PFSK-1 (cell line): ENCODE results near the gene RPL32. TPM values are rescaled to one million over a fixed set of nuclear protein-coding genes. Genes with fewer than 3 reads are reported as not detected.

Experiments used
- FOXP2 ChIP-seq: optimal IDR thresholded peaks from 2 replicates; pipeline ENCODE3; 2011; ENCODE audit warnings: borderline replicate concordance, control low read depth, inconsistent platforms; ENCODE audit not compliant: insufficient read depth; ENCODE audit errors: extremely low read length, extremely low read depth
- POLR2AphosphoS5 ChIP-seq: IDR thresholded peaks from 2 replicates; pipeline ENCODE4 v1.6.1; 2012; ENCODE audit warnings: low read depth, mild to moderate bottlenecking, control low read depth, low read length, moderate library complexity
- SIN3A ChIP-seq: IDR thresholded peaks from 2 replicates; pipeline ENCODE4 v1.6.1; 2012; ENCODE audit warnings: mild to moderate bottlenecking, low read length, moderate library complexity, borderline replicate concordance; ENCODE audit not compliant: insufficient read depth
- TAF1 ChIP-seq: IDR thresholded peaks from 2 replicates; pipeline ENCODE4 v1.6.1; 2012; ENCODE audit warnings: low read length, control low read depth, borderline replicate concordance; ENCODE audit not compliant: insufficient read depth
- polyA plus RNA-seq: library from polyadenylated mRNA; unstranded; fragments of >200 nt; gene quantifications from one replicate; pipeline ENCODE4 v1.2.1, GENCODE V29; 2012; ENCODE audit warnings: low read depth, missing spikeins; ENCODE audit not compliant: insufficient read length
- TF ChIP-seq, protein P1 (sequence below), 2 experiments: IDR thresholded peaks; 2 replicates each; pipeline versions ENCODE4 v1.6.1 to v1.8.0; 2011 to 2012; ENCODE audit warnings: low read depth in 2 of 2, low read length in 2 of 2, control low read depth in 1 of 2, inconsistent platforms in 1 of 2, mild to moderate bottlenecking in 1 of 2, moderate library complexity in 1 of 2; ENCODE audit not compliant: insufficient read depth in 1 of 2

The RPL32 gene
- 2,453 TPM for polyA plus RNA-seq

DNA sequence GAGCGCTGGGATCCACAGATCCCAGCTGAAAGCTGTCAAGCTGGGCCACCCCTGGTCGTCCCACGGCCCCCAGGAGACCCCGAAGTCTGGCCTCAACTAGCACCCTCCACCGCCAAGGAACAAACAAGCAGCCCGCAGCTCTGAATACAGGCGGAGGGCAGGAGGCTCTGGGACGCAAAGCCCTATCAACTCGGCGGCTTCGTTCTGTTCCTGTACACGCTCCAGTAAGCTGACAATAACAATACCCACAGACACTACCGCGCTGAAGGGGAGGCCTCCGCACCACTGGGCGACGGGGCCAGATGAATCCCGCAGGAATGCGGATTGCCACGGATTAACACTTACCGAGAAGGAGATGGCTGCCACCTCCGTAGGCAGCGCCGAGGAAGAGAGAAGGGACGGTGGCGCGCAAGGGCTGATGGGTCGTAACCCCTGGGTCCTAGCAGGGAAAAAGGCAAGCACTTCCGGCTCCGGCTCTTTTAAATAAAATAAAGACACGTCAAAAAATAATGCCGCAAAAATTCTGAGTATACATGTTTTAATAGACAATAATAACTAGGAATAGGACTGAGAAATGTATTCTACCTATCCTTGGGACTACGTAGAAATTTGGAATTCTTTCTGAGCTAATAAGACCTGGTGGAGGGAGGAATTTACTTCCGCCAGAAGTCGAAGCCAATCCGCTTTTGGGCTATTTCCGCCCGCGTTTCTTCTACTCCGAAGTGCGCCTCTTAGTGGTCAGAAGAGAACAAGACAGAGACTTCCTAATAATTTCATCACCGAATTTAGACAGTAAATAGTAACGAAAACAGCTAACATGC is at the start of gene RPL32:
RPL32 (minus strand) TSS at position 417 of the 821 bp plus-strand sequence. CDS start 1,328 bp downstream, outside the sequence.
- no peak for TF ChIP-seq FOXP2
- TF ChIP-seq, protein P1, sequence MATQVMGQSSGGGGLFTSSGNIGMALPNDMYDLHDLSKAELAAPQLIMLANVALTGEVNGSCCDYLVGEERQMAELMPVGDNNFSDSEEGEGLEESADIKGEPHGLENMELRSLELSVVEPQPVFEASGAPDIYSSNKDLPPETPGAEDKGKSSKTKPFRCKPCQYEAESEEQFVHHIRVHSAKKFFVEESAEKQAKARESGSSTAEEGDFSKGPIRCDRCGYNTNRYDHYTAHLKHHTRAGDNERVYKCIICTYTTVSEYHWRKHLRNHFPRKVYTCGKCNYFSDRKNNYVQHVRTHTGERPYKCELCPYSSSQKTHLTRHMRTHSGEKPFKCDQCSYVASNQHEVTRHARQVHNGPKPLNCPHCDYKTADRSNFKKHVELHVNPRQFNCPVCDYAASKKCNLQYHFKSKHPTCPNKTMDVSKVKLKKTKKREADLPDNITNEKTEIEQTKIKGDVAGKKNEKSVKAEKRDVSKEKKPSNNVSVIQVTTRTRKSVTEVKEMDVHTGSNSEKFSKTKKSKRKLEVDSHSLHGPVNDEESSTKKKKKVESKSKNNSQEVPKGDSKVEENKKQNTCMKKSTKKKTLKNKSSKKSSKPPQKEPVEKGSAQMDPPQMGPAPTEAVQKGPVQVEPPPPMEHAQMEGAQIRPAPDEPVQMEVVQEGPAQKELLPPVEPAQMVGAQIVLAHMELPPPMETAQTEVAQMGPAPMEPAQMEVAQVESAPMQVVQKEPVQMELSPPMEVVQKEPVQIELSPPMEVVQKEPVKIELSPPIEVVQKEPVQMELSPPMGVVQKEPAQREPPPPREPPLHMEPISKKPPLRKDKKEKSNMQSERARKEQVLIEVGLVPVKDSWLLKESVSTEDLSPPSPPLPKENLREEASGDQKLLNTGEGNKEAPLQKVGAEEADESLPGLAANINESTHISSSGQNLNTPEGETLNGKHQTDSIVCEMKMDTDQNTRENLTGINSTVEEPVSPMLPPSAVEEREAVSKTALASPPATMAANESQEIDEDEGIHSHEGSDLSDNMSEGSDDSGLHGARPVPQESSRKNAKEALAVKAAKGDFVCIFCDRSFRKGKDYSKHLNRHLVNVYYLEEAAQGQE (IDR thresholded peaks at IDR 0.05; ENCODE audit: insufficient read depth in 1 of 2, low read depth in 2 of 2, low read length in 2 of 2), result peak; percentile 2 to 49; a peak in 1 of 4 replicates
- no peak for TF ChIP-seq SIN3A
- TF ChIP-seq TAF1, result peak; percentile 92
- peak; percentile 96 for TF ChIP-seq POLR2AphosphoS5

DNA sequence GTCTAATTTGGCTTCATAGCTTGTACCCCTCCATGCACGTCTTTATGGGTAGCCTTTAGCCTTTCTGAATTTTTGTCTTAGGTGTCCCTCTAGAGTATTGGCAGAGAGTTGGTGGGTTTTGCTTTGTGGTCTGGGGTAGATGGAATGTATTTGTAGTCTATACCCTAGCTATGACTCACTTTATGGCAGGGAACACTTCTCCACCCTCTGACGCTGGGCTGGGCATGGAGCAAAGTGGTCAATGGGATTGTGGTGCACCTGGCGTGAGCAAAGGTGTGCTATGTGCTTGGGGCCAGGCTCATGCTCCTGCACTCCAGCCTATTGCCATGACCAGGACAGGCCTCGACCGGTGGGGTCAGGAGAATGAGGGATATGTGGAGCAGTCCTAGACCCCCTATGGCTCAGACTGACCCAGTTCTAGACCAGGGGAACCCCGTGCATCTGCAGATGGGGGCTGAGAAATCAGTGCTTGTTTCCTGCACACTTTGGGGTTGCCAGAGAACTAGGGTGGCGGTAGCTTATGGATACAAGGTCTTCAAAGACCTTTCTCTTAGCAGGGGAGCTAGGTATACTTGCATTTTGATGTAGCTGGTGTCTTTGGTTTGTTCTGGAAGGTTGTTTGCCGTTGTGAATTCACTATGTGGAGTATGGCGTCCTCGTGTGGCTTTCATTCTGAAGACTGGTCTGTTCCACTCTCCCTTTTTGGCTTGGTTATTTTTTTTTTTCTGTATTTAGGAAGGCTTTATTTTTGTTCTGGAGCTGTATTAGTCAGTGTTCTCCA is 49.4 kb upstream of the RPL32 start:
- TF ChIP-seq SIN3A, result no peak
- no peak for TF ChIP-seq POLR2AphosphoS5
- TF ChIP-seq, protein P1 (IDR thresholded peaks at IDR 0.05; ENCODE audit: insufficient read depth in 1 of 2, low read depth in 2 of 2, low read length in 2 of 2), result no peak
- no peak for TF ChIP-seq FOXP2
- TF ChIP-seq TAF1, result no peak

DNA sequence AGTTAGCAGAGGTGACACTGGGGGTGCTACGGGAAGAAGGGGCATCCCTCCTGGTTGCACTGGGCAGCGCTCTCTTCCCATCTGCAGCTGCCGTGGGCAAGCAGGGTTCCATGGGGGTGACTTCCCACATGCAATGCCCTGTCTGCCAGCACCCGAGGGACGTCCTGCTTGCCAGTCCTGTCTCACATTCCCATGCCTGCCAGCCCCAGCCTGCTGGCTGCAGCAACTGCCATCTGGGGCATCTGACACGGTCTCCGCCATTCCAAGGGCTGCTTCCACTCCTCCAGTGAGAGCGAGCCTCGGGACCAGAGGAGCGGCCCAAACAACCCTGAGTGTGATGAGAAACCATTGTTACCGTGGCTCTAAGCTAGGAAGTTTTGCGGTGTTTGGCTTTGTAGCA is 45.4 kb upstream of the RPL32 start:
- TF ChIP-seq, protein P1 (IDR thresholded peaks at IDR 0.05; ENCODE audit: insufficient read depth in 1 of 2, low read depth in 2 of 2, low read length in 2 of 2), result no peak
- no peak for TF ChIP-seq FOXP2
- no peak for TF ChIP-seq POLR2AphosphoS5
- no peak for TF ChIP-seq SIN3A
- TF ChIP-seq TAF1, result no peak

DNA sequence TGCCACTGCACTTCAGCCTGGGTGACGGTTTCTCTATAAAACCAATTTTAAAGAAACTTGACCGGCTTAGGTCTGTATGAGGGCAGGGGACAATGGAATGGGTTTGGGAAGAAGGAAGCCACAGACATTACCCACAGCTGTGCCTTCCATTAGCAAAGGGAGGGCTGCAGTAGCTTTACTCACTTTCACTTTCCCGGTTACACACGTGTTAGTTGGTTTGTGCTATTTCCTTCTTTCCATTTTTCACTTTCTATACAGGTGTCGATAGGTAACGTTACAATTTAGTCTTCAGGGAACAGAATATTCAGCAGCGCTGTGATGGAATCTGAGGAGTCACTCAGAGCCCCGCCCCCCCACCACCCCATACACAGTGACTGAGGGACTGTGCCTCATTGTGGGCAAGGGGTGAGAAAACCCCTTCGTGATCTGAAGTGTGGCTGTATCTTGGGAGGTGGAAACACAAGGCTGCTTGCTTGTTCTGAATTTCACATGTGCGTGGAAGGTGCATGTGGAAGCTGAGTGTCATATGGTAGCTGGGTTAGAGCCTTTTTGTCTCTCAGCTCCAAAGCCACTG is 44.8 kb upstream of the RPL32 start:
- TF ChIP-seq, protein P1 (IDR thresholded peaks at IDR 0.05; ENCODE audit: insufficient read depth in 1 of 2, low read depth in 2 of 2, low read length in 2 of 2), result no peak
- TF ChIP-seq POLR2AphosphoS5, result no peak
- no peak for TF ChIP-seq FOXP2
- TF ChIP-seq TAF1, result no peak
- TF ChIP-seq SIN3A, result no peak
